Liver (tissue), 3 donors: Measurements from ENCODE around the gene MYOG.

Experiments
- EGR1 ChIP-seq, 2 donors: IDR thresholded peaks; 2 replicates each; pipeline ENCODE4 v1.6.1; 2016 to 2018; ENCODE audit warnings: antibody characterized with exemption in 2 of 2, low read depth in 2 of 2
- FOXA1 ChIP-seq: IDR thresholded peaks from 2 replicates; pipeline ENCODE4 v1.6.1; 2016; ENCODE audit warnings: antibody characterized with exemption
- GABPA ChIP-seq, 2 donors: IDR thresholded peaks in 1 of 2; conservative IDR thresholded peaks in 1 of 2; 2 replicates each; pipeline ENCODE4 v1.6.1; 2016; ENCODE audit warnings: antibody characterized with exemption in 2 of 2, mild to moderate bottlenecking in 1 of 2, moderate library complexity in 1 of 2
- REST ChIP-seq: IDR thresholded peaks from 2 replicates; pipeline ENCODE4 v1.6.1; 2016; ENCODE audit warnings: antibody characterized with exemption, mild to moderate bottlenecking
- TAF1 ChIP-seq: conservative IDR thresholded peaks from 2 replicates; pipeline ENCODE4 v1.6.1; 2016; ENCODE audit warnings: antibody characterized with exemption, mild to moderate bottlenecking
- TF ChIP-seq, protein P1 (sequence below): fragments of 150-350 bp; IDR thresholded peaks from 2 replicates; pipeline ENCODE4 v1.5.1; 2017; ENCODE audit warnings: improper control_type of control experiment, low read depth, low read length; ENCODE audit not compliant: missing input control
- TF ChIP-seq, protein P2 (sequence below): IDR thresholded peaks from 2 replicates; pipeline ENCODE4 v1.6.1; 2016; ENCODE audit warnings: antibody characterized with exemption
- donor health status: healthy.
- donor health status: healthy.

DNA sequence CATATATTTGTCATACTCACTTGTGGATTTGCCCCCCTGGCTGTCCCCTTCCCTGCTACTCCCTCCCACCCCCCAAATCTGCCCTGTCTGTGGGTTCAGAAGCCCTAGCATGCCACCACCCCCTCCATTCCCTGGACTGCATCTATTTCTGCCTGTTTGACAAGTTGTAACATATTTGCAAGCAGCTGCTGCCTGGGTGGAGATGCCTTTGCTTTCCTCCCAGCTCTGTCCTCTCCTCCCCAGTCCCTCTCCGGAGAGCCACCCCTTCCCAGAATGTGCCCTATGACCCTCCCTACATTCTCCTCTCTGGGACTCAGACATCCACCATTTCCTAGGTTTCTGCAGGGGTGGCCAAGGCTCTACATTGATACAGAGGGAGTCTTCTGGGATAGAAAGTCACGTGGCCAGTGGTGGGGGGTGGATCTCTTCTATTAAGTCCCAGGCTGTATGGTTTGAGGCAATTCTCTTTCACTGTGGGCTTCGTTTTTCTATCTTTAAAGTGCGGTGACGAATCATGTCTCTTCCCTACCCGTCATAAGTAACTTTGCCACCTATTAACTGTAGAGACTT is 6.0 kb upstream of the MYOG start:
- TF ChIP-seq, protein P1, sequence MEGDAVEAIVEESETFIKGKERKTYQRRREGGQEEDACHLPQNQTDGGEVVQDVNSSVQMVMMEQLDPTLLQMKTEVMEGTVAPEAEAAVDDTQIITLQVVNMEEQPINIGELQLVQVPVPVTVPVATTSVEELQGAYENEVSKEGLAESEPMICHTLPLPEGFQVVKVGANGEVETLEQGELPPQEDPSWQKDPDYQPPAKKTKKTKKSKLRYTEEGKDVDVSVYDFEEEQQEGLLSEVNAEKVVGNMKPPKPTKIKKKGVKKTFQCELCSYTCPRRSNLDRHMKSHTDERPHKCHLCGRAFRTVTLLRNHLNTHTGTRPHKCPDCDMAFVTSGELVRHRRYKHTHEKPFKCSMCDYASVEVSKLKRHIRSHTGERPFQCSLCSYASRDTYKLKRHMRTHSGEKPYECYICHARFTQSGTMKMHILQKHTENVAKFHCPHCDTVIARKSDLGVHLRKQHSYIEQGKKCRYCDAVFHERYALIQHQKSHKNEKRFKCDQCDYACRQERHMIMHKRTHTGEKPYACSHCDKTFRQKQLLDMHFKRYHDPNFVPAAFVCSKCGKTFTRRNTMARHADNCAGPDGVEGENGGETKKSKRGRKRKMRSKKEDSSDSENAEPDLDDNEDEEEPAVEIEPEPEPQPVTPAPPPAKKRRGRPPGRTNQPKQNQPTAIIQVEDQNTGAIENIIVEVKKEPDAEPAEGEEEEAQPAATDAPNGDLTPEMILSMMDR, result no peak
- TF ChIP-seq, protein P2, sequence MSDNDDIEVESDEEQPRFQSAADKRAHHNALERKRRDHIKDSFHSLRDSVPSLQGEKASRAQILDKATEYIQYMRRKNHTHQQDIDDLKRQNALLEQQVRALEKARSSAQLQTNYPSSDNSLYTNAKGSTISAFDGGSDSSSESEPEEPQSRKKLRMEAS, result no peak
- TF ChIP-seq TAF1 (no peak), REST (no peak), GABPA (IDR thresholded peaks at IDR 0.05 in 1 of 2, conservative IDR thresholded peaks at IDR 0.05 in 1 of 2) (no peak), EGR1 (IDR thresholded peaks at IDR 0.05; ENCODE audit: low read depth in 2 of 2) (no peak), FOXA1 (no peak)
